Measurements from ENCODE around the gene CDK5RAP2.

- TF ChIP-seq BHLHE40 (IDR thresholded peaks at IDR 0.05; ENCODE audit: borderline replicate concordance in 1 of 2, low read depth in 2 of 2, low read length in 1 of 2) (no peak), POLR2AphosphoS5 (IDR thresholded peaks at IDR 0.05; ENCODE audit: low read length) (no peak), SMC3 (IDR thresholded peaks at IDR 0.05; ENCODE audit: borderline replicate concordance, low read length) (peak; percentile 15; the same call in 1 of the 2 replicates), NBN (IDR thresholded peaks at IDR 0.05) (no peak), MEF2A (IDR thresholded peaks at IDR 0.05; ENCODE audit: insufficient read depth, low read depth, low read length) (no peak), CTCF (IDR thresholded peaks at IDR 0.05 in 2 of 3, conservative IDR thresholded peaks at IDR 0.05 in 1 of 3; ENCODE audit: control insufficient read depth in 2 of 3, extremely low read depth in 1 of 3, insufficient read depth in 1 of 3, low read depth in 3 of 3, low read length in 3 of 3) (peak; percentile 63 to 82 (median 68)), CHD4 (IDR thresholded peaks at IDR 0.05) (no peak), BRCA1 (IDR thresholded peaks at IDR 0.05; ENCODE audit: low read depth, low read length) (no peak), RCOR1 (conservative IDR thresholded peaks at IDR 0.05; ENCODE audit: low read depth, low read length) (no peak)
Observed at GRCh38 chr9:120477534-120478001, 102.4 kb downstream of the CDK5RAP2 start.
